SJCRH30 (cell line): ENCODE results near the gene TMEM86B. TPM values are rescaled to one million over a fixed set of nuclear protein-coding genes. Genes with fewer than 3 reads are reported as not detected.

Experiments
- DNase-seq, 2 experiments: peaks; one replicate each; pipeline ENCODE4 v3.0.0-alpha.2; 2015 to 2020
- H3K27ac ChIP-seq: fragments of 250-450 bp; sonication (Bioruptor Pico); 2 replicates; pipeline ENCODE4 v1.5.1; 2020; ENCODE audit warnings: mild to moderate bottlenecking, moderate library complexity
- H3K27me3 ChIP-seq: fragments of 250-450 bp; sonication (Bioruptor Pico); 2 replicates; pipeline ENCODE4 v1.5.1; 2020; ENCODE audit warnings: mild to moderate bottlenecking, moderate library complexity
- H3K36me3 ChIP-seq: fragments of 250-450 bp; sonication (Bioruptor Pico); 2 replicates; pipeline ENCODE4 v1.5.1; 2020; ENCODE audit warnings: mild to moderate bottlenecking, moderate library complexity
- H3K4me1 ChIP-seq: fragments of 250-450 bp; sonication (Bioruptor Pico); 2 replicates; pipeline ENCODE4 v1.5.1; 2020; ENCODE audit warnings: mild to moderate bottlenecking, moderate library complexity
- H3K4me3 ChIP-seq: fragments of 250-450 bp; sonication (Bioruptor Pico); 2 replicates; pipeline ENCODE4 v1.5.1; 2020; ENCODE audit warnings: mild to moderate bottlenecking, moderate library complexity
- H3K9me3 ChIP-seq: fragments of 250-450 bp; sonication (Bioruptor Pico); replicated peaks from 2 replicates; pipeline ENCODE4 v1.5.1; 2020; ENCODE audit warnings: mild to moderate bottlenecking, moderate library complexity
- total RNA-seq: library from RNA; depleted of rRNA; stranded (reverse); fragments of >200 nt; shearing (Covaris generic); gene quantifications from 2 replicates; pipeline ENCODE4 v1.2.3, GENCODE V29; 2014; rRNA removed

The TMEM86B gene, protein sequence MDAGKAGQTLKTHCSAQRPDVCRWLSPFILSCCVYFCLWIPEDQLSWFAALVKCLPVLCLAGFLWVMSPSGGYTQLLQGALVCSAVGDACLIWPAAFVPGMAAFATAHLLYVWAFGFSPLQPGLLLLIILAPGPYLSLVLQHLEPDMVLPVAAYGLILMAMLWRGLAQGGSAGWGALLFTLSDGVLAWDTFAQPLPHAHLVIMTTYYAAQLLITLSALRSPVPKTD
- total RNA-seq: 2.3 and 2.5 TPM in 2 replicates

DNA sequence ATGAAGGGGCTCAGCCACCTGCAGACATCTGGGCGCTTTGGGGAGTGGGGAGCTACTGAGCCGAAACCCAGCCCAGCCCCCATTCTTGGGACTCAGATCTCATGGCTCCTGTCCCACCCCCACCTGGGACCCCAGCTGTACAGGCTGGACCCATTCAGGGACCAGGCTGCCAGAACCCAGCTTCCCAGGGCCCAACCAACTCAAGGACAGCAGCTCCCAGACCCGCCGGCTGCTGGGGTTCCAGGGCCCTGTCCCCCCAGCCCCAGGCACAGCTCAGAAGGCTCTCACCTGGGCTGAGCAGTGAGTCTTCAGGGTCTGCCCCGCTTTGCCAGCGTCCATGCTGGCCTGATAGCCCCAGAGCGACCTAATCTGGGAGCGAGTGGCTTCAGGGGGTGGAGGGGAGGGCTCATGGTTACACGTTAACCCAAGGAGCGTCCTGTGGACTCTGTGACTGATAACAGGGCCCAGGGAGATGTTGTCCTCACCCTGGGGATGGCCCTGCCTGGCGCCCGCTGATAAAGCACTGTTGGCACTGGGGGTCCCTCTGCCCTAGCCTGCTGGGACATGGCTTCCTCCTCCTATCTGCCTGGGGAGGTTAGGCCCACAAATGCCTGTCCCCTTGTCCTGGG is at the start of gene TMEM86B:
Gene TMEM86B (minus strand): TSS at position 361 of the 629 bp plus-strand sequence. CDS start 22 bp downstream, at position 339.
- Histone ChIP-seq H3K36me3 (peaks cover 10% of the 10 kb centered on the region), H3K27ac (no peak within 1 kb of the TSS), H3K27me3 (no peaks in the 10 kb centered on the region), H3K4me3 (no peak within 1 kb of the TSS), H3K9me3 (no peaks in the 10 kb centered on the region), H3K4me1 (no peaks in the 10 kb centered on the region)
- no peak for DNase-seq

DNA sequence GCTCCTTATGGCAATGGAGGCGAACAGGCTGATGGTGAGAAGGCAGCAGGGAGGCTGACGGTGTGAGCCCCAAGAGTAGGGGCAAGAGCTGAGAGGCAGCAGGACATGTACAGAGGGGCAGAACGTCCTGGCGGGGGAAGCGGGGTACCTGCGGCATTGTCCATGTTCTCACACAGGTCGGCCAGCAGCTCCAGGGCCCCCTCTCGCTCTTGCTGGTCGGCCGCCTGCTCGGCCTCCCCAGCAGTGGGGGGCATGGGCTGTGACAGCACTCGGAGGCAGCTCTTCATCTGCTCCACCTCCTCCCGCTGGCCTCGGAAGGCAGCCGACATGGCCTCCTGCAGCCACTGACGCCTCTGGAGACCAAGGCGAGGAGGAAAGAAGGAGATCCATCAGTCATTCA is 48.9 kb upstream of the TMEM86B start:
- Histone ChIP-seq H3K9me3 (no peaks in the 10 kb centered on the region), H3K27me3 (no peaks in the 10 kb centered on the region), H3K27ac (no peak overlapping the region), H3K4me1 (peaks cover 5% of the 10 kb centered on the region; the same call in 1 of the 2 replicates), H3K4me3 (no peak overlapping the region), H3K36me3 (peaks cover 6% of the 10 kb centered on the region; the same call in 1 of the 2 replicates)
- no peak for DNase-seq

DNA sequence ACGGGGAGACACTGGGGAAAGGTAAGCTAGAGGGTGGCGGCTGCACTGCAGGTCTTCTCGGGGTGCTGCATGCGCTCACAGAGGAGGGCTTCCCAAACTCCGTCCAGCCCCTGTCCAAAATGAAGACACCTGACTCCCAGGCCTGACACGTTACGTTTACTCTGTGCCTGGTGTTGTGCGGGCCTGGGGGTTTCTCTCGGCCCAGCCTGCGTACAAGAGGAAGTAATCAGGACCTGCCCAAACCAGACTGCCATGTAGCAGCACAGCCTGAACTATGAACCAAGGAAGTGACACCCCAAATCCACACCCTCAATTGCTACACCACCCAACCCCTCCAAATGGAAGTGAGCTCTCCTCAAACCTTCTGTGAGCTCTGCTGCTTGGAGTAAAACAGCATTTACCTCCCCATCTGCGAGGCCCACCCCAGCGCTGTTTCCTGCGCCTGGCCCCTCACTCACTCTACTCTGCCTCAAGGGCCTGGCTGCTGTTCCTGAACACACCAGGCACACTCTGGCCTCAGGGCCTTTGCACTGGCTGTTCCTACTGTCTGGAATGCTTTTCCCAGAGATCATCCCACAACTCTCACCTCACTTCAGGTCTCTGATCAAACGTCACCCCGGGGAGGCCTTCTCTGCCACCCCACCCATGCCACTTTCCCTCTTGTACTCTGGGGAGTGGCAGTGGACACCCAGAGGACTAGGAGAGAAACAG is 48.3 kb upstream of the TMEM86B start:
- Histone ChIP-seq H3K27me3 (no peaks in the 10 kb centered on the region), H3K27ac (no peak overlapping the region), H3K9me3 (no peaks in the 10 kb centered on the region), H3K4me3 (no peak overlapping the region), H3K4me1 (peaks cover 5% of the 10 kb centered on the region; the same call in 1 of the 2 replicates), H3K36me3 (peaks cover 6% of the 10 kb centered on the region; the same call in 1 of the 2 replicates)
- no peak for DNase-seq

DNA sequence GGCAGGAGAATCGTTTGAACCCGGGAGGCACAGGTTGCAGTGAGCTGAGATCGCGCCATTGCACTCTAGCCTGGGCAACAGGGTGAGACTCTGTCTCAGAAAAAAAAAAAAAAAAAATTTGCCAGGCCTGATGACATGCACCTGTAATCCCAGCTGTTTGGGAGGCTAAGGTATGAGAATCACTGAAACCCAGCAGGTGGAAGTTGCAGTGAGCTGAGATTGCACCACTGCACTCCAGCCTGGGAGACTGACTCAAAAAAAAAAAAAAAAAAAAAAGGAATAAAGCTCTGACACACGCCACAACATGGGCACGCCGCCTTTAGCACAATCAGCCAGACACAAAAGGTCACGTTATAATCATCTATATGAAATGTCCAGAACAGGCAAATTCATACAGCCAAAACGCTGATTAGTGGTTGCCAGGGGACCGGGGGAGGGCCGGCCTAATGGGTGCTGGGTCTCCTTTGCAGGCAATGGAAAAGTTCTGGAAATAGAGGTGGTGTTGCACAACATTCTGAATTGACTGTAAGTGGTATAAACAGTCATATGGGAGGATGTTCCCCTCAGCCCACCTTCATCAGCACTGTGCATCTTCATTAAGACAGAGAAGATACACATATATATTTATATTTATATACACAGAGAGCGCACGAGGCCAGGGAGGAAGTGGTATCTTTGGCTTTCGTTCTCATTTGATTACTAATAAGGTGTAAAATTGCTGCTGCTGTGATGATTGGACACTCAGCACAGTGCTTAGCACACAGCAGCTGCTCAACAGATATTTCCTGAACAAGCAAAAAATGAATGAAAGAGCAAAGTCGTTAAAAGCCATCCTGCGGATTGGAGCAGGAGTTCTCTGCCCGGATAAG is 47.5 kb upstream of the TMEM86B start:
- peaks cover 6% of the 10 kb centered on the region; the same call in 1 of the 2 replicates for H3K36me3 ChIP-seq
- H3K27ac ChIP-seq: no peak overlapping the region
- H3K9me3 ChIP-seq: no peaks in the 10 kb centered on the region
- no peak overlapping the region for H3K4me3 ChIP-seq
- H3K4me1 ChIP-seq: peaks cover 5% of the 10 kb centered on the region; the same call in 1 of the 2 replicates
- no peaks in the 10 kb centered on the region for H3K27me3 ChIP-seq
- DNase-seq: no peak

DNA sequence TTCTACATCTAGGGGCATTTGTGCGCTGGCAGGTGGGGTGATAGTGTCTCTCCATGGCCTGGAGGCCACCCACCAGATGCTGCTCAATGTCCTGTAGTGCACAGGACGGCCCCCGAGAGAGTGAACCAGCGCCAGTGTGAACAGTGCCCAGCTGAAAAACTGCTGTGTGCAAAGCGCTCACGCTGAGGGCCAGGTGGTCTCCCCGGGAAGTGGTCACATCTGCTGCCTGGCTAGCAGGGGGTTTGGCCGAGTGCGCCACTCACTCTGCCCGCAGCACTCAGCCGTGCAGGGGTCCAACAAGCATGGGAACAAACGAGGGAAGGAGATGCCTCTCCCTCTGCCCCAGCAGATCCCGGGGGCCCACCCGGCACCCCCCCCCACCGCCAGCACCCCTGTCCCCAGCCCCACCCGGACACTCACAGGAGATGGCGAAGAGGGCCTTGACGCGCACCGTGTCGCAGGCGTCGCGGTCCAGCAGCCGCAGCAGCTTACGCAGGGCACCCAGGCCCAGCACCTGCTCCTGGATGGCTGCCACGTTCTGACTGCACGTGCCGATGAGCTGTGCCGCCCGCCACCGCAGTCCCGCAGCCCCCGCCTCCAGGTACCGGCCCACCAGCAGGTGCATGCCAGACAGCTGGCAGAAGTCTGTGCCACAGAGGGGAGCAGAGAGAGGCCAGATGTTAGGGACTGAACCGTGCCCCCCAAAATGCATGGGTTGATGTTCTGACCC is 45.6 kb upstream of the TMEM86B start:
- Histone ChIP-seq H3K36me3 (peaks cover 6% of the 10 kb centered on the region; the same call in 1 of the 2 replicates), H3K27me3 (no peaks in the 10 kb centered on the region), H3K27ac (no peak overlapping the region), H3K9me3 (no peaks in the 10 kb centered on the region), H3K4me3 (no peak overlapping the region), H3K4me1 (no peaks in the 10 kb centered on the region)
- no peak for DNase-seq

DNA sequence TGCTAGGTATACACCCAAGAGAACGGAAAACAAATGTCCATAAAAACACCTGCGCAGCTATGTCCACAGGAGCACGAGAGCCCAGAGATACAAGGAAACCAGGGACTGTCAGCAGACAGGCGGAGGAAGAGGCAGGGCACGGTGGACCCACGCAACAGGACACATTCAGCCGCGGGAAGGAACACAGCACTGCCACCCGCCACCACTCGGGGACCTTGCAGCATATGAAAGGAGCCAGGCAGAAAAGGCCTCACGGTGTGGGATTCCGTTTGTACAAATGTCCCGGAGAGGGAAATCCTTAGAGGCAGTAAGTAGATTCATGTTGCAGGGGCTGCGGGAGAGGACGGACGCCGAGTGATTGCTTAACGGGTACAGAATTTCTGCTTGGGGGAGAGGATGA is 43.6 kb upstream of the TMEM86B start:
- no peak for DNase-seq
- Histone ChIP-seq H3K27ac (no peak overlapping the region), H3K4me3 (no peak overlapping the region), H3K9me3 (no peaks in the 10 kb centered on the region), H3K4me1 (no peaks in the 10 kb centered on the region), H3K36me3 (0 out of 2 replicates have a peak, but pooled peaks cover 3% of the 10 kb centered on the region), H3K27me3 (no peaks in the 10 kb centered on the region)

DNA sequence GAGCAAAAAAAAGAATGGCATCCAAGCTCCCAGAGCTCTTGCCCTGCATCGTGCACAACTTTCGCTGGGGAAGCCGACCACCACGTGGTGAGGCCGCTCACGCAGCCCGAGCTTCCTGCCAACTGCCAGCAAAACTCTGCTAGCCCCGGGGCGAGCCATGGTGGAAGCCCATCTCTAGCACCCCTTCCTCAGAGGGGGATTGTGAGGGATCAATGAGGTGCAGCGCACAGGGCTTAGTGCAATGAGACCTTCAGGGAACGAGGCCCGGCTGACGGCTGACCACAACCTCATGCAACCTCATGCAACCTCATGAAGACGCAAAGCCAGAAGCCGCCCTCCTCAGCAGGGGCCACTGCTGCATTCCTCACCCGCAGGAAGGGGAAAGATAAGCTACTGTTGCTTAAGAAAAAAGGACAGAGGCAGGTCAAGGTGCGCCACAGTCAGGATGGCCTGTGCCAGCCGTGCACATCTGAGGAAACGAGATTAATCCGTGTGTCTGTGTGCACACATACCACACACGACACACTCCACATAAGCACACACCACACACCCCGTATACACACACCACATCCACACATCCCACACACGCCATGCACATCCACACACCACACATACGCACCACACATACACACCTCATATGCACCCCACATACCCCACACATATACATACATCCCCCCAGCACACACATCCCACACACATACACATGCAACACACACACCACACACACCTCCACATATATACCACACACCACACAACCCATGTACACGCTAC is 41.8 kb upstream of the TMEM86B start:
- Histone ChIP-seq H3K27ac (no peak overlapping the region), H3K36me3 (0 out of 2 replicates have a peak, but pooled peaks cover 3% of the 10 kb centered on the region), H3K4me3 (no peak overlapping the region), H3K4me1 (no peaks in the 10 kb centered on the region), H3K27me3 (no peaks in the 10 kb centered on the region), H3K9me3 (0 out of 2 replicates have a peak, but pooled peaks cover 2% of the 10 kb centered on the region)
- no peak for DNase-seq

DNA sequence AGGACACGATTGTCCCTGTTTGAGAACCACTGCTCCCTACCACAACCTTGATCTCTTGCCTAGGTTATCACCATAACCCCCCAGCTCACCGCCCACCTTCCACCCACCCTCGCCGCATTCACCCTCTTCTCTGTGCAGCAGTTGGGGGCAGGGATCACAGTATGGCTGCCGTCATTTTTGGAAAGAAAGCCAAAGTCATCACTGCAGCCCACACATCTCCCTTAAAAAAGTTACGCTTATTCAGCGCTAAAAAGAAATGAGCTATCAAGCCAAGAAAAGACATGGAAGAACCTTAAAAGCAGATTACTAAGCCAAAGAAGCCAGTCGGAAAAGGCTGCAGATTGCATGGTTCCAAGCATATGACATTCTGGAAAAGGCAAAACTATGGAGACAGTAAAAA is 40.7 kb upstream of the TMEM86B start:
- H3K27ac ChIP-seq: no peak overlapping the region
- H3K36me3 ChIP-seq: 0 out of 2 replicates have a peak, but pooled peaks cover 3% of the 10 kb centered on the region
- H3K4me1 ChIP-seq: no peaks in the 10 kb centered on the region
- no peak overlapping the region for H3K4me3 ChIP-seq
- DNase-seq: no peak
- no peaks in the 10 kb centered on the region for H3K27me3 ChIP-seq
- H3K9me3 ChIP-seq: 0 out of 2 replicates have a peak, but pooled peaks cover 2% of the 10 kb centered on the region

DNA sequence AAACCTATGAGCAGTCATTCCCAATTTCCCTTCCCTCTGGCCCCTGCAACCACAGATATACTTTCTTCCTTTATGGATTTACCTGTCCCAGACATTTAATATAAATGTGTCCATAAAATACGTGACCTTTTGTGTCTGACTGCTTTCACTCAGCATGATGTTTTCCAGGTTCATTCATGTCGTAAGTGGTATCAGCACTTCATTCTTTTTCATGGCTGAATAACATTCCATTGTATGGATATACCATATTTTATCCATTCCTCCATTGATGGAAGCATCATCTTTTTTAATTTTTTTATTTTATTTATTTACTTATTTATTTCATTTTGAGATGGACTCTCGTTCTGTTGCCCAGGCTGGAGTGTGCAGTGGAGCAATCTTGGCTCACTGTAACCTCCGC is 38.3 kb upstream of the TMEM86B start:
- no peaks in the 10 kb centered on the region for H3K4me1 ChIP-seq
- 0 out of 2 replicates have a peak, but pooled peaks cover 3% of the 10 kb centered on the region for H3K36me3 ChIP-seq
- no peaks in the 10 kb centered on the region for H3K27me3 ChIP-seq
- H3K27ac ChIP-seq: no peak overlapping the region
- DNase-seq: no peak
- H3K4me3 ChIP-seq: no peak overlapping the region
- 0 out of 2 replicates have a peak, but pooled peaks cover 2% of the 10 kb centered on the region for H3K9me3 ChIP-seq

DNA sequence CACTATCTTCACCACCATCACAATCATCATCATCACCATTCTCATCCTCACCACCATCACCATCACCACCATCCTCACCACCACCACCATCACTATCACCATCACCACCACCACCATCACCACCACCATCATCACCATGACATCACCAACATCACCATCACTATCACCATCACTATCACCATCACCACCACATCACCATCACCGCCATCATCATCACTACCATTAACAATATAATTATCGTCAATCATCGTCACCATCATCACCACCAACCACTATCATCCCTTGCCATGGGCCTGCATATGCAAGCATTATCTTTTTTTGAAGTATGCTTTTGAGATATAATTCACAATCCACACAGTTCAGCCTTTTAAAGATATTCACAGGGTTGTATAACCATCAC is 37.8 kb upstream of the TMEM86B start:
- H3K4me3 ChIP-seq: no peak overlapping the region
- H3K27ac ChIP-seq: no peak overlapping the region
- H3K9me3 ChIP-seq: 0 out of 2 replicates have a peak, but pooled peaks cover 2% of the 10 kb centered on the region
- no peaks in the 10 kb centered on the region for H3K4me1 ChIP-seq
- no peaks in the 10 kb centered on the region for H3K27me3 ChIP-seq
- no peak for DNase-seq
- 0 out of 2 replicates have a peak, but pooled peaks cover 3% of the 10 kb centered on the region for H3K36me3 ChIP-seq

DNA sequence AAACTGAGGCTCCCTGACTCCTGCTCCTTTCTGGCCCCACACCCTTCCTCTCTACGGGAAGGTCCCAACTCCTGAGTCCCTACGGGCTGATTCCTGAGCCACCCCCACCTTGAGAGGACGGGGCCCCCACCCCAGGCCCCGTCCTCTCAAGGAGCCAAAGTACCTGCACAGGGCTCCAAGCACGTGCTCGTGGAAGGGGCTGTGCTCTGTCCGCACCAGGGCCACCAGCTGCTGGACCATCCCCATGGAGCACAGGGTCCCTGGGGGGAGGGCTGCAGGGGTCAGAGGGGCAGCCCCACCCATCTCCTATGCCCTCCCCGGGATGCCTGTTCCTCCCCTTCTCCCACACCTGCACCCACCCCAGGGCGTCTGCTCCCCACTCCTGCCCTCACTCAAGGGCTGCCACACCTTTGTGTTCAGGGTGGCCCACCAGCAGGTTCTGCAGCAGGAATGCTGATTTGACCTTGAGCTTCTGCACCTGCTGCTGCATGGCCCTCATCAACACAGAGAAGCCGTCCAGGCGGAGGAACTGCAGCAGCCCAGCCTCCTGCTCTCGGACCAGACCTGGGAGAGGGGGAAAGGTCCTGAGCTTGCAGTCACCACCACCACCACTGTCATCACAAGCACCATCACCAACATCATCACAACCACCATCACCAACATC is 37.3 kb upstream of the TMEM86B start:
- Histone ChIP-seq H3K9me3 (0 out of 2 replicates have a peak, but pooled peaks cover 2% of the 10 kb centered on the region), H3K27ac (no peak overlapping the region), H3K4me3 (no peak overlapping the region), H3K4me1 (no peaks in the 10 kb centered on the region), H3K36me3 (0 out of 2 replicates have a peak, but pooled peaks cover 3% of the 10 kb centered on the region), H3K27me3 (no peaks in the 10 kb centered on the region)
- no peak for DNase-seq

DNA sequence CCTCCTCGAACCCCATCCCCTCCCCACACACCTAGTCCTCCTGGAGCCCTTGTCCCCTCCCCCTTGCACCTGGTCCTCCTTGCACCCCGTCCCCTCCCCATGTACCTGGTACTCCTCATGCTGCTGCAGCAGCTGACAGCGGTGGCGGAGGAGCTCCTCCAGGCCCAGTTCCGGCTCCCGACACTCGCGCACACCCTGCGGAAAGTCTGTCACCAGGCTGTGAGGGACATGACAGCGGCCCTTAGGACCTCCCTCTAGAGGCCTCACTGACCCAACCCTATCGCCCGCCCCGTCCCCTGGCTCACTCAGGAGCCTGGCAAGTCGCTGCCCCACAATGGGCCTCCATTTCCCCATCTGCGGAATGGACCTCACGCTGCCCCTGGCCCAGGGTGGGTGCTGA is 36.6 kb upstream of the TMEM86B start:
- no peaks in the 10 kb centered on the region for H3K4me1 ChIP-seq
- 0 out of 2 replicates have a peak, but pooled peaks cover 2% of the 10 kb centered on the region for H3K9me3 ChIP-seq
- H3K27me3 ChIP-seq: no peaks in the 10 kb centered on the region
- H3K4me3 ChIP-seq: no peak overlapping the region
- no peak for DNase-seq
- no peak overlapping the region for H3K27ac ChIP-seq
- 0 out of 2 replicates have a peak, but pooled peaks cover 3% of the 10 kb centered on the region for H3K36me3 ChIP-seq
